HG03045 (cell line): ENCODE measurements around the gene LHX1.

Source experiments
- ATAC-seq: cut with Tn5 transposase; IDR thresholded peaks from one replicate; pipeline ENCODE4 v1.9.1; 2021; ENCODE audit warnings: mild to moderate bottlenecking, moderate library complexity; ENCODE audit not compliant: unreplicated experiment

The LHX1 gene

DNA sequence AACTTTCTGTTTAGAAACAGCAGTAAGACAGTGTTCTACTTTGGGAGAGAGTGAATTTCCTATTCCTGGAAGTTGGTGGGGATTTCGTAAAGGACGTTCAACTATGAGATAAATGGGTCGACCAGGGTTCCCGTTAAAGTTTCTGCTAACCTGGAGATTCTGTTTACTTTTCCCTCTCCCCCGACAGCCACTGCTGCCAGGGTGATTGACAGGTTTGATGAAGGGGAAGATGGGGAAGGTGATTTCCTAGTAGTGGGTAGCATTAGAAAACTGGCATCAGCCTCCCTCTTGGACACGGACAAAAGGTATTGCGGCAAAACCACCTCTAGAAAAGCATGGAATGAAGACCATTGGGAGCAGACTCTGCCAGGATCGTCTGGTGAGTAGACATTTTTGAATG is 12.8 kb downstream of the LHX1 start:
- no peak for ATAC-seq

DNA sequence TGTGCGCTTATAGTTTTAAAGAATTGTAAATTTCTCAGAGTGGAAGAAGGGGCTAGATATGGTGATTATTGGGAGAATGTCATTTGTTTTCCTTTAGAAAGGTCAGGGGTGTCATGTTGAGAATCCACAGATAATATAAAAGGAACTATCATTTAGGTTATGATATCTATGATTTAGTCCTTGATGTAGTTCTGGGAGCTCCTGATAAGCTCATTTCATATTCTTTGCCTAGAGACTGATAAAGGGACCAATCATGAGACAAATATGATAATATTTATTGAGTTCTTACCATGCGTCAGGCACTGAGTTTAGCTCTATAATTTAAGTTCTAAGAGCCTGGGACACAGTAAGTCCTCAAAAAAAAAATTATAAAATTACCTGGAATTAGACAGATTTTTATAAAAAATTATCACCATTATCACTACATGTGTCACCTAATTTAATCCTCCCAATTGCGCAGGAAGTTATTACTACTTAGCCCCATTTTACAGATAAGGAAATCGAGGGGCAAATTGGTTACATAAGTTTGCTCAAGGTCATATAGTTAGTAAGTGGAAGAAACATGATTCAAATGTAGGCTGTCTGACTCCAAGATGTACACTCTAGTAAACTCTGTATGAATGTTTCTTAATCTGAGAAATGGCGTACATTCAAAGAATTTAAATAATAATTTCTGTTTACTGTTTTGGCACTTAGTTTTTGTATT is 14.0 kb downstream of the LHX1 start:
- ATAC-seq, result no peak

GRCh38 chr17:36971508-36971907 is 34.2 kb downstream of the LHX1 start:
- no peak for ATAC-seq

DNA sequence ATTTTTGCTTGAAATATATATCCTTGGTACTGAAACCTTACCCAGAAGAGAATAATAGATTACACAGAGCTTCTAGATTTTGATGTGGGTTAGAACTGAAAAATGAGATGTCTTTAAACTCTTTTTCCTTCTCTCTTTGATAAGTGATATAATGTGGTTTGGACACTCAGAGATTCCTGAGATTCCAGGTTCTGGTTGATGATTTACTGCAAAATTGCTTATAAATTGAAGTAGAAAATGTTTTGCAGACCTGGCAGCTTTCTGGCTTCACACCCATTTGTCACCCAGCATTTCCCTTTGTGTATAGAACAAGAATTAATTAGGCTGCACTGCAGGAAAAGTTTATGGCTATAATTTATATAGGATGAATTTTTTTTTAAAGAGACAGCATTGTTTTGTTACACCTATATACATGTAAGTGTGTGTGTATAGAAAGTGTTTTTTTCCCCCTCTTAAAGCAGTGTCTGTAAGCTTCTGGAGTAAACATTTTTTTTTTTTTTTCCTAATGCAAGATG is 35.0 kb downstream of the LHX1 start:
- no peak for ATAC-seq

DNA sequence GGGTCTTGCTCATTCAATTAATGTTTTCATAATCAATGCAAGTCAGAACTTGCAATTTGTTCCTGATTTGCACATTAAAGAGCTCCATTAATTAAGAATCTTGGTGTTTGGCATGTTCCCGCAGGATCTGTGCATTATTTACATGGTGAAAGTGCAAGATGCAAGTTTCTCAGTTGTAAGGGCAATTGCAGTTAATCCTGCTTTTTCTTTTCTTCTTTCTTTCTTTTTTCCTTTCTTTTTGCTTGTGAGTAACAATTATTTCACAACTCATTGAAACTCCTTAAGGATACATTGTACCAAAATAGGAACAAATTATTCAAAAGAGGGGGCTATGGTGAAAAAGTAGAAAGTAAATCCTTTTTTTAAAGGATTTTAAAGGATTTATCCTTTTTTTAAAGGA is 35.6 kb downstream of the LHX1 start:
- ATAC-seq, result no peak

DNA sequence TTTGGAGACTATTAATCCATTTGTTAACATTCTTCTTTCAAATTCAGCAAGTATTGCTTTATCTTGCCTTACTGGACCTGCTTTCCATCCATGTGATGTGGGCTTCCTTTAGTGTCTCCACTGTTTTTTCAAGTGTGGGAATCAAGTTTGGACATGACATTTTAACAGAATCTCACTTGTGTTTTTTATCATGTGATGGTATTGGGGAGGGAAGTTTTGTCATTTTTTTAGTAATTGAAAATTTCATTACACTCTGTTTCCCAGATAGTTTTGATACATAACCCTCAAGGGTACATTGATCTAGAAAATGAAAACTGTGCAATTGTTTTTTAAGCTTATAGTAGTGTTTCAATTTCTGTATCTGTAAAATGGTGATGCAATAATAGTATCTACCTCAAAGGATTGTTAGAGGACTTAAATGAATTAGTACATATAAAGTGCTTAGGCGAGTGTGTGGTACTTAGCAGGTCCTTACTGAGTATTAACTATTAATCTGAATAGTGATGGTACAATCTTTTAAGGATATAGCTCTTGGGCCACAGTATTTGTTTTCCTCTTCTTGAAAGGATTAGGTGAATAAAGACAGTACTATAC is 38.7 kb downstream of the LHX1 start:
- no peak for ATAC-seq

GRCh38 chr17:36977066-36977465 is 39.8 kb downstream of the LHX1 start:
- no peak for ATAC-seq

DNA sequence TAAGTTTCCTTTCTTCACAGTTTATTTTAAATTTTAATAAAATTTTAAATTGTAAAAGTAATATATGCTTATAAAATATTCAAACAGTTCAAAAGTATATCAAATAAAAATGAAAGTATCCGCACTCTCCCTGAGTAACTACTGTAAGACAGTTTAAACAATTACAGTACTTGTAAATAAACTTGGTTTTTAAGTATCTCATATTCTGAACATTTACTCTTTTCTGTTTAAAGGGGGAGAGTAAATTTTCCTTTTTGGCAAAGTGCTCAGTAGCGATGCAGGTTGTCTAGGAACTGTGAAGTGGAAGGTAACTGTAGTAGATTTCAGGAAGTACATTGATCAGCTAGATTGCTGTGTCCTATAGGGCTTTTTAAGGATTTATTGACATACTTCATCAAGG is 40.3 kb downstream of the LHX1 start:
- no peak for ATAC-seq

DNA sequence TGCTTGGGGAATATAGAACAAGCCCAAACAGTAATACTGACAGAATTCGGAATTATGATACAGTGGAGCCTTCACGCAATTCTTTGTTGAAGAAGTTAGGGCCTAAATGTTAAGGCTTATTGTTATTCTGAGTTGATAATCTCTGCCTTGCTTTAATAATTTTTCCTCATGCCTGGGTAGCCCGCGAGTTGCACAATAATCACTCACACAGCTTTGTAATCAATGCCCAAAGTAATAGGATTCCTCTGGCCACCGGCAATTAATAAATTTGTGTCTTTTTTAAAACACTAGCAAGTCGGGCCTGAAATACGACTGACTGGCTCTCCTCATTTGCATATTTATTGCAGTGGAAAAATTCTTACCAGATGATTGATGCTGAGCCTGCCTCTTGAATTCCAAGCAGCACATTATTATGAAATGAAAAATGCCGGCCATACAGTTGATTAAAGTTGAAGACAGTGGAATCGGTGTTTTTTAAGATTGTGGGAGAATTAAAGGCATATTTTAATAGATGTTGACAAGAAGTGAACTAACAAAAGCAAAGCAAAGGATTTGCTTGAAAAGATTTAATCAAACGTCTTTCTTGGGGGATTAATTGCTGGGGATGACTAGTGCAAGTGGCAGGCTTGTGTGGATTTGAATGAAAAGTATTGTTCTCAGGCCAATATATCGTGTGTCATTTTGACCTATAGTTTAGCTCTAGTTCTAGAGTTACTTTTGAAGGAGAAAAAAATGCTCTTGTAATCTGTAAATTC is 41.7 kb downstream of the LHX1 start:
- no peak for ATAC-seq

DNA sequence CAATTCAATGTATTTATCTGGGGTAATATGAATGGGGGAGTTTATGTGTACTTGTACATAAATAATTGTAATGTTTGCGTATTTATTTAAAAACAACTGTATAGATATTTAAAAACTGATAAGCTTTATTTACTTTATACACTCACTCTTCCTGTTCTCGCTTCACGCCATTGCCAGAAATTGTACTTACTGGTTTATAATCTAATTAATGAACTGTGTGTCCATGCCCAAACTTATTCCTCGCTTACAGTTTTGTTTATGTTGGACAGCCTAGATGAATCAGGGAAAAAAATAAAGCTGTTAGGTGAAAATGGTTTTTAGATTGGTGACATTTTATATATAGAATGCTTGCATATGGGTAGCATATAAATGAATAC is 42.3 kb downstream of the LHX1 start:
- ATAC-seq, result no peak

- ATAC-seq, result no peak
These were observed 43.0 kb downstream of the LHX1 start for GRCh38 chr17:36980280-36980761.

DNA sequence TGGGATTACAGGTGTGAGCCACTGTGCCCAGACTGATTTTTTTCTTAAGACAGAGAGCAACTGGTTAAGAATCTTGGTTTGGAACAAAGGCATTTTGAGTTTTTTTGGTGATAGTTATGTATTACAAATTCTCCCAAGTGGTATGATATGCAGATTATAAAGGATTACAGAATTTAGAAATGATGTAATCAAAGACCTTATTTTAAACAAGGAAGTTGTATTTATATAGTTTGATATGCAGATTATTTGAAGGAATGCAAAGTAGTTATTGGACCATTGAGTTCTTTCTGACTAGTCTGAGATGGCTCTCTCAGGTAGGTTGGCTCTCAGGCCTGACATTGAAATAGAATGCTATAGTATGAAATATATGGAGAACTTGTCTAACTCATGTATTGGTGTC is 46.3 kb downstream of the LHX1 start:
- ATAC-seq, result no peak

- ATAC-seq, result no peak
These were observed 51.9 kb downstream of the LHX1 start for GRCh38 chr17:36989173-36989572.

DNA sequence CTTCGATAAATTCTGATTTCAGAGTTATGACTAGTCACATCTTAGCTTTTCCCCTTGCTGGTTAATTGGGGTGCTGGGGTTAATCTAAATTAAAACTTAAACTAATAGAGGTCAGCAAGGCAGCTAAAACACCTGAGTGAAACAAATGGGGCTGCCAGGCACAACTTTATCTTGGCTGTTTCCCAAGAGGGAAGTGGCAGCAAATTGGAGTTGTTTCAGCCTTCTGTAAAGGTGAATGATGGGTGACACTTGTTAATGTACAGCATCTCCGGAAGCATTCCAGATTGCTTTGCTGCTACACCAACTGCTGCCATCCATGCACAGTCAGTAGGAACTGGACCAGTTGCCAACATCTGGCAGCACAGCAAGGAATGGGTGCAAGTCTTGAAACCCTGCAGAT is 55.4 kb downstream of the LHX1 start:
- ATAC-seq, result no peak

GRCh38 chr17:36993227-36993626 is 56.0 kb downstream of the LHX1 start:
- no peak for ATAC-seq
